Nephron progenitor cell (in vitro differentiated cells): ENCODE results near the gene MACF1.

ENCODE experiments used
- DNase-seq: peaks from one replicate; pipeline ENCODE4 v3.0.0; 2021
- H3K27ac Mint-ChIP-seq: 2 replicates; pipeline ENCODE4 v1.8.0; 2021; ENCODE audit warnings: mild to moderate bottlenecking, moderate library complexity, mixed read lengths
- H3K27me3 Mint-ChIP-seq: 2 replicates; pipeline ENCODE4 v1.8.0; 2021; ENCODE audit warnings: mild to moderate bottlenecking, low read depth, mixed read lengths; ENCODE audit not compliant: poor library complexity
- H3K36me3 Mint-ChIP-seq: 2 replicates; pipeline ENCODE4 v1.8.0; 2021; ENCODE audit warnings: low read depth, mixed read lengths
- H3K4me1 Mint-ChIP-seq: 2 replicates; pipeline ENCODE4 v1.8.0; 2021; ENCODE audit warnings: mixed read lengths
- H3K4me3 Mint-ChIP-seq: 2 replicates; pipeline ENCODE4 v1.8.0; 2021; ENCODE audit warnings: mild to moderate bottlenecking, moderate library complexity, mixed read lengths
- H3K9me3 Mint-ChIP-seq: 2 replicates; pipeline ENCODE4 v1.8.0; 2021; ENCODE audit warnings: mild to moderate bottlenecking, moderate library complexity, mixed read lengths
- TF ChIP-seq, protein P1 (sequence below): fragments of 200-600 bp; sonication (generic); IDR thresholded peaks from 2 replicates; pipeline ENCODE4 v1.5.0; 2021; ENCODE audit warnings: antibody characterized with exemption

The MACF1 gene

GRCh38 chr1:39187275-39188046, 17.0 kb upstream of the MACF1 start:
- Mint-ChIP-seq H3K4me1 (peaks cover 47% of the 10 kb centered on the region), H3K9me3 (peaks cover 4% of the 10 kb centered on the region), H3K27ac (no peak overlapping the region), H3K27me3 (no peaks in the 10 kb centered on the region), H3K36me3 (peaks cover 19% of the 10 kb centered on the region), H3K4me3 (no peak overlapping the region)
- TF ChIP-seq, protein P1, sequence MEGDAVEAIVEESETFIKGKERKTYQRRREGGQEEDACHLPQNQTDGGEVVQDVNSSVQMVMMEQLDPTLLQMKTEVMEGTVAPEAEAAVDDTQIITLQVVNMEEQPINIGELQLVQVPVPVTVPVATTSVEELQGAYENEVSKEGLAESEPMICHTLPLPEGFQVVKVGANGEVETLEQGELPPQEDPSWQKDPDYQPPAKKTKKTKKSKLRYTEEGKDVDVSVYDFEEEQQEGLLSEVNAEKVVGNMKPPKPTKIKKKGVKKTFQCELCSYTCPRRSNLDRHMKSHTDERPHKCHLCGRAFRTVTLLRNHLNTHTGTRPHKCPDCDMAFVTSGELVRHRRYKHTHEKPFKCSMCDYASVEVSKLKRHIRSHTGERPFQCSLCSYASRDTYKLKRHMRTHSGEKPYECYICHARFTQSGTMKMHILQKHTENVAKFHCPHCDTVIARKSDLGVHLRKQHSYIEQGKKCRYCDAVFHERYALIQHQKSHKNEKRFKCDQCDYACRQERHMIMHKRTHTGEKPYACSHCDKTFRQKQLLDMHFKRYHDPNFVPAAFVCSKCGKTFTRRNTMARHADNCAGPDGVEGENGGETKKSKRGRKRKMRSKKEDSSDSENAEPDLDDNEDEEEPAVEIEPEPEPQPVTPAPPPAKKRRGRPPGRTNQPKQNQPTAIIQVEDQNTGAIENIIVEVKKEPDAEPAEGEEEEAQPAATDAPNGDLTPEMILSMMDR: no peak
- DNase-seq: no peak

DNA sequence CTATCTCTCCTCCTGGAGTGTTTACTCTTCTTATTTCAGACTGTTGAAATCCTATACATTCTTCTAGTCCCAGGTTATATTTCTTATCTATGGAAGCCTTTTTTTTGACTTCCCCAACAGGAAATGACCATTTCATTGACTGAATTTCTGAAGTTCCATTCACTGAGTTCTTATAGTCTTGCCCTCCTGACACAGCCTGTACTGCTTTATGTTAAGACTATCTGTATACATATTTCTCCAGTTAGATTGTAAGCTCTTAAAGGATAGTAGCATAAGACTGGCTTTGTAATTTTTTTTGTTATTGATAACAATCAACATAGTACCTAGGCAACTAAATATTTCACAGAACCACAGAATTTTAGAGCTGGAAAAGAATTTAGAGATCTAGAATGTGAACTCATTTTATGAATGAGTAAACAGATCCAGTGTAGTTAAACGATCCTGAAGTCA, 14.9 kb upstream of the MACF1 start:
- peaks cover 46% of the 10 kb centered on the region for H3K4me1 Mint-ChIP-seq
- TF ChIP-seq, protein P1: no peak
- H3K36me3 Mint-ChIP-seq: peaks cover under 1% of the 10 kb centered on the region
- no peaks in the 10 kb centered on the region for H3K27me3 Mint-ChIP-seq
- no peak for DNase-seq
- no peaks in the 10 kb centered on the region for H3K9me3 Mint-ChIP-seq
- no peak overlapping the region for H3K4me3 Mint-ChIP-seq
- H3K27ac Mint-ChIP-seq: peak overlapping the region; percentile 27

DNA sequence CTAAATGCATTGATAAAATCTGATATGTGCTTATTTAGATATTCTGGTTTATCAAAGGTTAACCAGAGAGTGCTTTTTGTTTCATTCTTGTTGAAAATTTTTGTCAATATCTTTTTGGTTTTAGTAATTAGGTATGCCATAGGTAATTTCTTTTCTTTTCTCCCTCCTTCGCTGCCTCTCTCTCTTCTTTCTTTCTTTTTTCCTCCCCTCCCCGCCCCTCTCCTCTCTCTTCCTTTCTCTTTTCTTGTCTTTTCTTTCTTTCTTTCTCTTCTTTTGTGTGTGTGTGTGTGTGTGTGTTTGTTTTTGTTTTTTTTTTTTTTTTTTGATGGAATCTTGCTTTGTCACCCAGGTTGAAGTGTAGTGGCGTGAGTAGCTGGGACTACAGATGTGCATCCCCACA, 14.4 kb upstream of the MACF1 start:
- no peak for DNase-seq
- Mint-ChIP-seq H3K27ac (peak overlapping the region; percentile 97), H3K4me3 (no peak overlapping the region), H3K36me3 (no peaks in the 10 kb centered on the region), H3K4me1 (peaks cover 49% of the 10 kb centered on the region), H3K9me3 (no peaks in the 10 kb centered on the region), H3K27me3 (no peaks in the 10 kb centered on the region)
- TF ChIP-seq, protein P1: no peak

GRCh38 chr1:39194398-39195051, 10.0 kb upstream of the MACF1 start:
- H3K4me3 Mint-ChIP-seq: no peak overlapping the region
- H3K36me3 Mint-ChIP-seq: peaks cover 8% of the 10 kb centered on the region
- H3K9me3 Mint-ChIP-seq: no peaks in the 10 kb centered on the region
- DNase-seq: no peak
- peaks cover 36% of the 10 kb centered on the region for H3K4me1 Mint-ChIP-seq
- H3K27me3 Mint-ChIP-seq: no peaks in the 10 kb centered on the region
- peak overlapping the region; percentile 46 for H3K27ac Mint-ChIP-seq
- TF ChIP-seq, protein P1: no peak

DNA sequence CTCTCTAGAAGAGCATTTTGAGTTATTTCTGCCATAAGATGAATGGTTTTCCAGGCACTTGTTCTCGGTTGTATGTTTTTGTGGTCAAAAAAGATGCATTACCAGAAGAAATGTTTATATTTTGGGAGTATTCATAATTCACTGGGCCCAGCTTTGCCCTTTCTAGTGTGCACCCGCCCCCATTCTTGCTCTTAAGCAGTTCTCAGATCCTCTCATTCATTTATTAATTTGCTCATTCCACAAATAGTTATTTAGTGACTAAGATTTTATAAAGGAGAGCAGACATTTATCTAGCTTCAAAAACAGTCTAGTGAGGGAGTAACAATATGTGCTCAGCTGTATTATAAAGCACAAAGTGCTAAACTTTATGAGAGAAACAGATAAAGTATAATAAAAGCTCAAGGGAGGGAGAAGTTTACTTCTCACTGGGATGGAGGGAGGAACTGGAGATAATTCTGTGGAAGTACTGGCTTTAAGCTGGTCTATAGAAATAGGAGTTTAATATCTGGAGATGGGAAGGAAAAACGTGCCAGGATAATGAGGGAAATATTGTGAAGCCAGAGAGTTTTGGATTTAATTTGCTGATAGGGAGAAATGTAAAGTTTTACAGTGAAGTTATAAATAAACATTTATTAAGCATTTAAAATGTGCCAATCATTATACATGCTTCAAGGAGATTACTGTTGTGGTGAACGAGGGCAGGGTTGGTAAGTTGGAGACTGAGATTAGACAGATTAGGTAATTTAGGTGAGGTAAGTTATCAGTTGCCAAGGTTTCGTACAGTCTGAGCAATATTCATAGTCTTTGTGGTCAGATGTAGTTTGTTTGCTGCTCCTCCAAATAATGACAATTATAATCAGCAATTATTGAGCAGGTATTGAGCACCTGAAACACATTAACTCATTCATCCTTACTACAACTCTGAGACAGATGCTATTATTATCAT, 9.1 kb upstream of the MACF1 start:
- TF ChIP-seq, protein P1: no peak
- H3K36me3 Mint-ChIP-seq: peaks cover 13% of the 10 kb centered on the region
- no peaks in the 10 kb centered on the region for H3K9me3 Mint-ChIP-seq
- H3K27me3 Mint-ChIP-seq: no peaks in the 10 kb centered on the region
- H3K27ac Mint-ChIP-seq: peak overlapping the region; percentile 46
- H3K4me1 Mint-ChIP-seq: peaks cover 35% of the 10 kb centered on the region
- DNase-seq: no peak
- H3K4me3 Mint-ChIP-seq: no peak overlapping the region
